Measurements from ENCODE around the gene DUSP18.
A peak's percentile ranks its signal among the peaks of the same experiment; 100 is the strongest.
"Not testable (repeated sequence)": the region's sequence is repeated elsewhere in the genome, so short reads cannot be mapped to it uniquely, and the experiment has no call there.

The DUSP18 gene

GRCh38 chr22:30640361-30640760 is 27.3 kb downstream of the DUSP18 start:
- no peak for DNase-seq (ENCODE audit: low read depth)

GRCh38 chr22:30637701-30638114 is 30.0 kb downstream of the DUSP18 start:
- no peak for DNase-seq (ENCODE audit: low read depth)

DNA sequence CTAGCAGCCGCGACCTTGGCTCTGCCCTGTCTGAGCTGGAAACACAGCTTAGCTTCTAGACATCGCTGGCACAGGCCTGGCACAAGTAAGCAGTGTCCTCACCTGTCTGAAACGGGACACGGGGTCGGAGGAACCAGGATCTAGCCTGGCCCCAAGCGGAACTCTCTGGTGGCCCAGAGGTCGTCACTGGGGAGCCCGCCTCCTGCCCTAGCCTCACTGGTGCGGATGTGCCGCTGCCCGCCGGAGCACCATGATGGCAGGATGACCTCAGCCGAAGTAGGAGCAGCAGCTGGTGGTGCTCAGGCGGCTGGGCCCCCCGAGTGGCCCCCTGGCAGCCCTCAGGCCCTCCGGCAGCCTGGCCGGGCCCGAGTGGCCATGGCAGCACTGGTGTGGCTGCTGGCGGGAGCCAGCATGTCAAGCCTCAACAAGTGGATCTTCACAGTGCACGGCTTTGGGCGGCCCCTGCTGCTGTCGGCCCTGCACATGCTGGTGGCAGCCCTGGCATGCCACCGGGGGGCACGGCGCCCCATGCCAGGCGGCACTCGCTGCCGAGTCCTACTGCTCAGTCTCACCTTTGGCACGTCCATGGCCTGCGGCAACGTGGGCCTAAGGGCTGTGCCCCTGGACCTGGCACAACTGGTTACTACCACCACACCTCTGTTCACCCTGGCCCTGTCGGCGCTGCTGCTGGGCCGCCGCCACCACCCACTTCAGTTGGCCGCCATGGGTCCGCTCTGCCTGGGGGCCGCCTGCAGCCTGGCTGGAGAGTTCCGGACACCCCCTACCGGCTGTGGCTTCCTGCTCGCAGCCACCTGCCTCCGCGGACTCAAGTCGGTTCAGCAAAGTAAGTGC is 31.2 kb downstream of the DUSP18 start:
- no peak for DNase-seq (ENCODE audit: low read depth)

DNA sequence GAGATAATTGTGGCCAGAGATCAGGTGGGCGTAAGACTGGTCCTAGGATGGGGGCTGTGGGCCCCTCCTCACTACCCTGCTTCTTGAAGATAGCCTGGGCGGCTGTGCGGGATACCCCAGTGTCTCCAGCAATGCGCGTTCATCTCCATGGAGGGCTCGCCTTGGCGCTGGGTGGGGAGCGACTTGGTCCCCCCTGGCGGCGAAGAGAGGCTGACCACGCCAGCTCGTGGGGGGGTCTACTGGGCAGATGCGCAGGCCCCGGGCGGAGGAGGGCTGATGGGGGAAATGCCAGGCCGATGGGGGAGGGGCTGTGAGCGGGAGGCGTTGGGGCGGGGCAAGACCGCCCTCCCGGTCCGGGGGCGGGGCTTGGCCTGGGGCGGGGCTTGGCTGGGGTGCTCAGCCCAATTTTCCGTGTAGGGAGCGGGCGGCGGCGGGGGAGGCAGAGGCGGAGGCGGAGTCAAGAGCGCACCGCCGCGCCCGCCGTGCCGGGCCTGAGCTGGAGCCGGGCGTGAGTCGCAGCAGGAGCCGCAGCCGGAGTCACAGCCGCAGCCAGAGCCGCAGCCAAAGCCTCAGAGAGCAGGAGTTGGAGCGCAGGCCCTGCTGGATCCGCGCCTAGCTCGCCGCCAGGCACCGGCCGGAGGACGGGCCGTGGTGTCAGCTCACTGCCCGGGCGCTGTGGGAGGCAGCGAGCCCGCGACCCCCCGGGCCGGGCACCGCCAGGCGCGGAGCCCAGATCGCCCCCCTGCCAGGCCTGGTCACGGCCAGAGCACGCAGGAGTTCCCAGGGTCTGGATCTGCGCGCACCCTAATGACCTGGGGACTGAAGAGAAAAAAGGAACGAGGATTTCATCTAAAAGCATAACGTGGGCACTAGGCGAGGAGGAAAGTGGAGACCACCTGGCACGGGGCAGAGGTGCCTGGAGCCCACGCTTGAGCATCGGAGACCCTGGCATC is 32.1 kb downstream of the DUSP18 start, which contains the start of gene SLC35E4:
Gene SLC35E4 (plus strand): TSS at position 509 of the 953 bp plus-strand sequence. CDS start 670 bp downstream, outside the sequence.
- peak; percentile 76 for DNase-seq (ENCODE audit: low read depth)

- DNase-seq (ENCODE audit: low read depth), result peak; percentile 86
Measured at GRCh38 chr22:30634471-30635233, 33.0 kb downstream of the DUSP18 start.

GRCh38 chr22:30631469-30631868 is 36.2 kb downstream of the DUSP18 start:
- DNase-seq (ENCODE audit: low read depth), result not testable (repeated sequence)

GRCh38 chr22:30628491-30628890 is 39.2 kb downstream of the DUSP18 start:
- DNase-seq (ENCODE audit: low read depth), result no peak

GRCh38 chr22:30627471-30627870 is 40.2 kb downstream of the DUSP18 start:
- DNase-seq (ENCODE audit: low read depth), result no peak

GRCh38 chr22:30626413-30626812 is 41.3 kb downstream of the DUSP18 start:
- no peak for DNase-seq (ENCODE audit: low read depth)

DNA sequence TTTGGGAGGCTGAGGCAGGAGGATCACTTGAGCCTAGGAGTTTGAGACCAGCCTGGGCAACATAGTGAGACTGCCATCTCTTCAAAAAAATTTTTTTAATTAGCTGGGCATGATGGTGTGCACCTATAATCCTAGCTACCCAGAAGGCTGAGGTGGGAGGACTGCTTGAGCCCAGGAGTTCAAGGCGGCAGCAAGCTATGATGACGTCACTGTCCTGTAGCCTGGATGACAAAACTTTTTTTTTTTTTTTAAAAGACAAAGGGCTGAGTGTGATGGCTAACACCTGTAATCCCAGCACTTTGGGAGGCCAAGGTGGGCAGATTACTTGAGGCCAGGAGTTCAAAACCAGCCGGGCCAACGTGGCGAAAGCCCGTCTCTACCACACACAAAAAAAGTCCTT is 47.8 kb downstream of the DUSP18 start:
- DNase-seq (ENCODE audit: low read depth), result not testable (repeated sequence)

DNA sequence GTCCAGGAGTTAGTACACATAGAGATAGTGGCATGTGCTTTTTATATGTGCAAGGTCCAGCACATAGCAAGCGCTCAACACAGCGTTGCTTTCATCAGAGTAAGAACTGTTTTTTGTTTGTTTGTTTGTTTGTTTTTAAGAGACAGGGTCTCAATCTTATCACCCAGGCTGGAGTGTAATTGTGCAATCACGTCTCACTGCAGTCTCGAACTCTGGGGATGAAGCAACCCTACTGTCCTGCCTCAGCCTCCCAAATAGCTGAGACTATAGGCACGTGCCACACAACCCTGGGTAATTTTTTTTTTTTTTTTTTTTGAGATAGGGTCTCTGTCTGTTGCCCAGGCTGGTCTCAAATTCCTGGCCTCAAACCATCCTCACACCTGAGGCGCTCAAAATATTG is 49.9 kb downstream of the DUSP18 start:
- no peak for DNase-seq (ENCODE audit: low read depth)

DNA sequence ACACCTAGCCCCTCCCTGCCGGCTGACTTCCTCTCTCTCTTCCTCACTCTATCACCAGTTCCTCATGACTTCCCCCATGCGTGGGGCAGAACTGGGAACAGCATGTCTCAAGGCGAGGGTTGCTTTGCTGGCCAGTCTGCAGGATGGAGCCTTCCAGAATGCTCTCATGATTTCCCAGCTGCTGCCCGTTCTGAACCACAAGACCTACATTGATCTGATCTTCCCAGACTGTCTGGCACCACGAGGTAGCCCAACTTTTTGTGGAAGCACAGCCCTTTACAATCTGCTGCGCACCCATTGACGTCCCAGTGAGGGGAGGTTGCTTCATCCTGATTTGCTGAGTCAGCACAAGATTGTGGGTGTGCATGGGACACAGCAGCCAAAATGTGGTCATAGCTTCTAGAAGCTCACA is 52.1 kb downstream of the DUSP18 start:
- no peak for DNase-seq (ENCODE audit: low read depth)

- no peak for DNase-seq (ENCODE audit: low read depth)
Measured at GRCh38 chr22:30614879-30615278, 52.8 kb downstream of the DUSP18 start.

DNA sequence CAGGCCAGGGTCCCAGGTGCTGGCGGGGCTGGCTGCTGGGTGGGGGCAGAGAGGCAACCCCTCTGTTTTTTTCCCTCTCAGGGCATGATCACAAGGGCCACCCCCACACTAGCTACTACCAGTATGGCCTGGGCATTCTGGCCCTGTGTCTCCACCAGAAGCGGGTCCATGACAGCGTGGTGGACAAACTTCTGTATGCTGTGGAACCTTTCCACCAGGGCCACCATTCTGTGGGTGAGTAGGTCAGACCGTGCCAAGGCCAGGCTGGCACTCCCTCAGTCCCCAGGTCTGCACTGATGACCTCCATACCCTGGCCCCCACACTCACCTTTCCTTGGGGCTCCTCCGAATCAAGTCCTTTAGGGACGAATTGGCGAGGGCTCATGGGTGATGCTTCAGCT is 53.4 kb downstream of the DUSP18 start:
- no peak for DNase-seq (ENCODE audit: low read depth)

GRCh38 chr22:30612789-30613188 is 54.9 kb downstream of the DUSP18 start:
- no peak for DNase-seq (ENCODE audit: low read depth)

Data from amniotic epithelial cell (primary cell).